Stimulated activated CD8-positive, alpha-beta memory T cell treated with anti-CD3 and anti-CD28 coated beads, Interleukin-2, amount 100 ng/mL, for 48 hours (primary cell): ENCODE measurements around the gene MAPK4.
"Not testable (repeated sequence)": the region's sequence is repeated elsewhere in the genome, so short reads cannot be mapped to it uniquely, and the experiment has no call there.

Experiments used
- DNase-seq, 2 donors: peaks; one replicate each; pipeline ENCODE4 v3.0.0-alpha.2; 2020; ENCODE audit warnings: low read depth in 2 of 2

The MAPK4 gene

DNA sequence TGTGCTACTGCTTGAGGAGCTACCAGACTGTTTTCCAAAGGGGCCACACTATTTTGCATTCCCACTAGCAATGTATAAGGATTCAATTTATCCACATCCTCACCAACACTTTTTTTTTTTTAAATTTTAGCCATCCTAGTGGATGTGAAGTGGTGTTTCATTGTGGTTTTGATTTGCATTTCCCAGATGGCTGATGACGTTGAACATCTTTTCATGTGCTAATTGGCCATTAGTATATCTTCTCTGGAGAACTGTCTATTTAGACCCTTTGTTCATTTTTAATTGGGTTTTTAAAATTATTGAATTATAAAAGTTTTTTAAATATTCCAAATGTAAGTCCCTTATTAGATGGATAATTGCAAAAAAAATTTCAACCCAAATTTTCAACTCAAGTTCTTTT is 121.1 kb downstream of the MAPK4 start:
- DNase-seq, result no peak

GRCh38 chr18:50682852-50683251 is 123.0 kb downstream of the MAPK4 start:
- no peak for DNase-seq

DNA sequence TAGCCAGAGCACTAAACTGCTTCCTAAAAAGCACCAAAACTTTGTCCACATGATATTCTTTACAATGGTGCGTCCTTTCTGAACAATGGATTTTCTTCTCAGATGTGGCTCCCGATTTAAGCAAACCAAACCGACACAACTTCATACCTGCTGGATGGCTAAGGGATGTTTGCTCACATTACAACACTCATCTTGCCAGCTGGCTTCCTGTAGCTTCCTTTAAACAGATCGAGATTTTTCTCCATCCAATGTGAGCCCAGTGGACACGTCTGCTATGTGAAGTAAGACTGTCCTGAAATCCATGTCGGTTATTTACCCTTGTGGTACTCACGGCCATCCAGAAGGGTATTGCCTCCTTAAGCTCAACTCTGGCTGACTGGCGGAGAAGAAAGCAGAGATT is 126.5 kb downstream of the MAPK4 start:
- no peak for DNase-seq

- DNase-seq, result no peak
Measured at GRCh38 chr18:50687491-50687890, 127.6 kb downstream of the MAPK4 start.

DNA sequence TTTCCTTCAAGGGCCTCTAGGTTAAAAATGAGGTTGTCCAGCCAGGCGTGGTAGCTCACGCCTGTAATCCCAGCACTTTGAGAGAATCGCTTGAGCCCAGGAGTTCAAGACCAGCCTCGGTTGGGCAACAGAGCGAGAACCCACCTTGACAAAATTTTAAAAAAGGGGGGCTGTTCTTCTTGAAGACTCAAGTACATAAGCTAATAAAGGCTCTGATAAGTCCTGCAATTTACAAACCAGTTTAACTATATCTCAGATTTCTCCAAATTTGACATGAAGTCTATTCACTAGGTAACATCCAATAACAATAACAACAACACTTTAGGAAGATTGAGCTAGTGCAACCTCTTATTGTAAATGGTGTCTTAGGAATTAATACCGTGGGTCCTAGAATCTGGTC is 129.7 kb downstream of the MAPK4 start:
- DNase-seq, result no peak

GRCh38 chr18:50694147-50694546 is 134.3 kb downstream of the MAPK4 start:
- DNase-seq, result no peak

- DNase-seq, result no peak
Measured at GRCh38 chr18:50695431-50696176, 135.7 kb downstream of the MAPK4 start.

GRCh38 chr18:50696436-50696835 is 136.5 kb downstream of the MAPK4 start:
- no peak for DNase-seq

DNA sequence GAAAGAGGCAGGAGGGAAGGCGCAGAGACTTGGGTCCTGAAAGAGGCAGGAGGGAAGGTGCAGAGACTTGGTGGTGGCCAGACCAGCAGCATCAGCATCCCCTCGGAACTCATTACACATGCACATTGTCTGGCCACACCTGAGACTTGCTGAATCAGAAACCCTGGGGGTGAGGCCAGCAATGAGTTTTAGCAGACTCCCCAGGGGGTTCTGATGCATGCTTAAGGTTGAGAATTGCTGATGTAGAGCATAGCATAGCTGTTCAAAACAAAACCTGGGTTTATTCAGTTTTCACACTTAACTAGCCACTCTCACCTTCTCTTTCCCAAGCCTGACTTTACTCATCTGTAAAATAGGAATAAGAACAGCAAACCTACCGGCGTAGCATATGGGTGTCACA is 137.0 kb downstream of the MAPK4 start:
- no peak for DNase-seq

DNA sequence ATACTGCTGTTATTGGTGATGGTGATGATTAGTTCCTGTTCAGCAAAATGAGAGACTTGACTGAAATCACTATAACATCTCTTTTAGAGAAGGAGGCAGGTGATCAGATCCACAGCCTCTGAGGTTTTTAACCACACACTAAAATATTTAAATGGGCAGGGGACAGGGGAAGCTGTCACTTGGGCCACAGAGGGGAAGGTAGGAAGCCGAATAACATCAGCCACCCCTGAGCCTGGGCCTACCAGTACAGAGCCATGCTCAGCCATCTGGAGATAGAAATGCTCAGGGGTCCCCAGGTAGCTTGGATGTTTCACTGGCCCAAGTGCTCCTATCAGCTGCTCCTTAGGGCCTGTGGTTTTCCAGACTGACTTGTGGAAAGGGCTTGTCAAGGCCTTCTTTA is 137.6 kb downstream of the MAPK4 start:
- no peak for DNase-seq

GRCh38 chr18:50700245-50701165 is 140.6 kb downstream of the MAPK4 start:
- no peak for DNase-seq

DNA sequence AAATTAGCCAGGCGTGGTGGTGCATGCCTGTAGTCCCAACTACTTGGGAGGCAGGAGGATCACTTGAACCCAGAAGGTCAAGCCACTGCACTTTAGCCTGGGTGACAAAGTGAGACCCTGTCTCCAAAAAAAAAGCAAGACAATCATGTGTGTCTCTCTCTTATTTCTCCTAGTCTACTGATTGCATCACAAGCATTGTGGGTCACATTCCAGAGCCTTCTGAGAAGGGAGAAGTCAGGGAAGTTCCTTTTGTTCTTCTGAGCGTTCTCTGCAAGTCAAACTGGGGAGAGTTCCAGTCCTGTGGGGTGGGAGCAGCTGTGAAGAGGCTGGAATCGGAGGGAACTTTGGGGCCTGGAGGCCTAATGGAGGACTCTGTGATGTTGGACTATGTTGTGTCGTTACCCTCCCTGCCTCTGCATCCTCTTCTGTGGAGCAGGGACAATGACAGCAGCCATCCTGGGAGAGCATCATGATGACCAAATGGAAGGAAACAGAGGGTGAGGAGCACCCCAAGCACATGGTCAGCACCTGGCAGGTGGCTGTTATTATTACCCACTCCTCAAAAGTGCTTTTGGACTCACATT is 144.6 kb downstream of the MAPK4 start:
- no peak for DNase-seq

DNA sequence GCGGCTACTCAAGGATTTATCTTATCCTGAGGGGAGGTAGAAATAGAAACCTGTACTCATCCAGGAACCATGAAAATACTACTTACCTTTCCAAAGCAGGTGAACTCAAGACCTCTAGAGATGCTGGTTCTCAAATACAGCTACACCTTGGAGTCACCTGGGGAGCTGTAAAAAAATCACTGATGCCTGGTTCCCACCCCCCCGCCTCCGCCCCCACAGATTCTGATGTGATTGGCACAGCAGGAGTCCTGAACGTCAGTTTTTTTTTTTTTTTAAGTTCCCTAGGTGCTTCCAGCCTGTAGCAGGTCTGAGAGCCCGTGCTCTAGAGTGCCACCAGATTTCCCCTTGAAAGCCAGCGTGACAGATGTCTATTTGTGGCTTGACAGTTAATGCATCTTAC is 146.3 kb downstream of the MAPK4 start:
- no peak for DNase-seq

DNA sequence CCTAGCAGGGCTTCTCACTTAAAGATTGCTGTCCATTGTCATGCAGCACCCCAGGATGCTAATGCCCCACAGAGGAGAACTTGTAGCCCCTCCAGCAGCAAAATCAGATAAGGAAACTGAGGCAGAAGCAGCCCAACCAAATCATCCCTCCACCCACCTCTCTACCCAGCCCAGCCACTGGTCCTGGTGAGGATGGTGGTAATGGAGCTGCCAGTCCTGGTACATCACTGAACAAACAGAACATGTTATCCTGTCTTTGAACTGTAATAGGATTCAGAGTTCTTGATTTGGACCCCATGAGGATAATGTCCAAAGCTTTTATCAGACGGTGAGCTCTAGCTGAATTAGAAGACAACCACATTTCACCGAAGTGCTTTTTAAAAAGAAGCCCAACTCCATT is 146.8 kb downstream of the MAPK4 start:
- DNase-seq, result no peak

GRCh38 chr18:50707297-50707696 is 147.4 kb downstream of the MAPK4 start:
- DNase-seq, result not testable (repeated sequence)

- DNase-seq, result no peak
Measured at GRCh38 chr18:50707855-50708469, 148.1 kb downstream of the MAPK4 start.

GRCh38 chr18:50709193-50709592 is 149.3 kb downstream of the MAPK4 start:
- no peak for DNase-seq

DNA sequence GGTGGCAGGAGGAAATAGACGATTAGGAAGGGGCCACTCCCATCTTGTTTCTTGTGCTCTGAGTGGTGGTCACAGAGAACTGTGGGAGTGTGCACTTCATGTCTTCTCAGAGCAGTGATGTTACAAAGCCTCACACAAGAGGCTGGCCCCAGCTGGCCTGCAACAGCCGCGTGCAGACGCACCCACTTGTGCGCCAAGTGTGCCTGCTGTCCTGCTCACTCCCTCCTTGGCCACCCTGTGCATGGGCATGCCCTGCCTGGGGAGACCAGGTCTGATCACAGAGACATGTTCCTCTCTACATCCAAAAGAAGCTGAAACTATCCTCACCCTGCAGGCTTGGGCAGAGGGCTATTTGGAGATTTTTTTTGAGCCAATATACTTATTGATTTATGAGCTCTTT is 151.5 kb downstream of the MAPK4 start:
- no peak for DNase-seq

GRCh38 chr18:50715919-50716318 is 156.0 kb downstream of the MAPK4 start:
- DNase-seq, result no peak

DNA sequence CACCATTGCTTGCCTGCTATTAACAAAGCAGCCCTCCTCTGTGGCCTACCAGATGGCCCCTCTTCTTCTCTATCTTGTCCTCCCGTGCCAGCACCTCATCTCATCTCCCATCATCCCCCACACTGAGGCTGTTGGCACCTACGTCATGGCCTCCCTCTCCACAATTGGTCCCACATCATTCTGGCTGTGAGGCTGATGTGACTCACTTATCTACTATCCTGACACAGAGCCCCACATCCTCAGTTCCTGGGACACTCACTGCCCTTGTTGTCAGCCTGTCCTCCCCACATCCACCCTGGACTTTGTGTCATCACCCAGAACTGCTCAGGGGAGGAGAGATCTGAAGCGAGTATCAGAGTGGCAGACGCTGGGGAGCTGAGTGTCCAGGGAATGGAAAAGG is 157.0 kb downstream of the MAPK4 start:
- no peak for DNase-seq

GRCh38 chr18:50717563-50717962 is 157.7 kb downstream of the MAPK4 start:
- DNase-seq, result no peak
